SH-SY5Y (cell line): ENCODE results near the gene GSTM4.

Experiments
- GATA2 ChIP-seq: IDR thresholded peaks from 2 replicates; pipeline ENCODE4 v1.6.1; 2011; ENCODE audit warnings: mild to moderate bottlenecking, low read depth, low read length
- GATA3 ChIP-seq: IDR thresholded peaks from 2 replicates; pipeline ENCODE4 v1.6.1; 2011; ENCODE audit warnings: low read depth, mild to moderate bottlenecking, low read length, moderate library complexity

DNA sequence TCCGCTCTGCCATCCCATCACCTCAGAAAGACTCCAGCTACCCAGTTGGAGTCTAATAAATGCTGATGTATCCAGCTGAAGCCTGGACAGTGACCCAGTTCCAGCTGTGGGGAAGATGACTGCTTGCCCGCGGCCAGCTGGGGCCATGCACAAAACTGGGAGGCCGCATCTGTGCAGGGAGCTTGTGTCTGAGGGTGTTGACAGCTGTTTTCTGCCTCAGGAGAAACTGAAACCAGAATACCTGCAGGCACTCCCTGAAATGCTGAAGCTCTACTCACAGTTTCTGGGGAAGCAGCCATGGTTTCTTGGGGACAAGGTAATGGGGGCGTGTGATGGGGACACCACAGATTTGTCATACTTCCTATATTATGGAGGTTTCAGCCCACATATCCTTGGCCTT lies 15.2 kb downstream of the GSTM4 start:
- TF ChIP-seq GATA2 (no peak), GATA3 (no peak)
